Fibroblast of skin of left biceps (primary cell): ENCODE data around the gene DOCK2.

Experiments used
- DNase-seq, 2 experiments: peaks; one replicate each; pipeline ENCODE4 v3.0.0-alpha.2; 2013; ENCODE audit warnings: low read depth in 2 of 2

DOCK2 gene

DNA sequence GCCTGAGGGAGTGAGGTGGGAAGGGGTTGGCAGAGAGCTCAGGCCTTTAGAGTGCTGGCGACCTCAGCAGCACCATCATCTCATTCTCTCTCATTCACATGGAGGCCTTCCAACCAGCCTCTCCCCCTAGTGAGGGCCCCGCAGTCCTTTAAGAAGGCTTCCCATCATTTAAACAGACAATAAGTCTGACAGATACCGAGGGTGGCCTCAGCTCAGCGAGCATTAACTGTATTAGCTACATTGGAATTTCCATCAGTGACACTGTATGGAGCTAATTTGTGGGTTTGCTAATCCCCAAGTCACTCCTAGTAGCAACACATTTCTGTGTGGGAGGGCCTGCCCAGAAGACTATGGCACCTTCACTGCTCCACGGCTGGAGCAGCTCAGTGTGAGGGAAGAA is 267.4 kb downstream of the DOCK2 start:
- no peak for DNase-seq

GRCh38 chr5:169905017-169905416 is 267.9 kb downstream of the DOCK2 start:
- no peak for DNase-seq

DNA sequence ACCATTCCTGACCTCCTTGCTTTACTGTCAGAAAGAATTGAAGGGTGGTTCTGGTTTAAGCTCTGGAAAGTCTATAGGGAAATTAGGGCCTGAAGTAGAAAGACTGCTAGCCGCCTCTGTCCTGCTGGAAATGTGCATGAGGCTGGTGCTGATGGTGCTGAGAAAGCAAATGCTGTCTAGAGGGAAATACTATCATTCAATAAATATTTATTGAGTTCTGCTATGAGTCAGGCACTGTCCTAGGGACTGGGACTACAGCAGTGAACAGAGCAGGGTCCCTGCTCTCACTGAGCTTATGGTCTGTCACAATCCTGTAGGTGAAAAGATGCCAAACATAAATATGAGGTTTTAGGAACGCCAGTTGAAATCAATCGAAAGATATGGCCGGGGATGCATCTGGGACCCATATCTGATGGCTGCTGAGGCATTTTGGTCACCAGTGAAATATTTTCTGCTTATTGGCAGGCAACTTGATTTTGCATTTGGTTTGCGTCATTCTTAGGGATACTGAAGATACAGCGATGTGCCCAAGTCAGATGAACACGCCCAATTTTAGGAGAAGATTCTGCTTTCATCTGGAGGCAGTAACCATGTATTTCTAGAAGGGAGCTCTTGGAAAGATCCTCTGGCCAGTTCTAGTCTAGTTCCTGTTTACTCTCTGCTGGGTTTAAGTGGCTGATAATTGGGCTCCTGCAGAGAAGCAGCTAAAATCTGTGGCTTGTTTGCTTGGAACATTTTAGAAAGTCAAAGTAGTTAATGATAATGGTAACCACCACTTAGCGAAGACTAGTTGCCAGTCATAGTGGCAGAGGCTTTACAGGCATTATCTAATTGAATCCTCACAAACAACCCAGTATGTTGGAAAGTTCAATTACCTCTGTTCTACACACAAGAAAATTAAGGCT is 269.9 kb downstream of the DOCK2 start:
- no peak for DNase-seq

DNA sequence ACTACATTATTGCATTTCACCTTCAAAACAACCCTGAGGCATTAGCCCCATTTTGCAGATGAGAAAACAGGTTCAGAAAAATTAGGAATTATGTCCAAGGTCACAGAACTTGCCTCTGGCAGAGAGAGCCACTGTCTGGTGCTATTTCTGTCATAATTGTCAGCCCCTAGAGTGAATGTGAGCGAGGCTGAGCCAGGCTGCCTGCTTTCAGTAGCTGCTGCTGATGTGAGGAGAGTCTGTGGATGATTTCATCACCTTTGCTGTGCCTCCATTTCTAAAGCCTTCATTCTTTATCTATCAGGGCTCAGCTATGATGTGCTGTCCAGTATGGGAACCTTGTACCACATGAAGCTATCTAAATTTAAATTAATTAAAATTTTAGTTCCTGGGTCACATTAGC is 271.8 kb downstream of the DOCK2 start:
- DNase-seq = no peak

- DNase-seq = no peak
Observed at GRCh38 chr5:169909945-169910344, 272.9 kb downstream of the DOCK2 start.

DNA sequence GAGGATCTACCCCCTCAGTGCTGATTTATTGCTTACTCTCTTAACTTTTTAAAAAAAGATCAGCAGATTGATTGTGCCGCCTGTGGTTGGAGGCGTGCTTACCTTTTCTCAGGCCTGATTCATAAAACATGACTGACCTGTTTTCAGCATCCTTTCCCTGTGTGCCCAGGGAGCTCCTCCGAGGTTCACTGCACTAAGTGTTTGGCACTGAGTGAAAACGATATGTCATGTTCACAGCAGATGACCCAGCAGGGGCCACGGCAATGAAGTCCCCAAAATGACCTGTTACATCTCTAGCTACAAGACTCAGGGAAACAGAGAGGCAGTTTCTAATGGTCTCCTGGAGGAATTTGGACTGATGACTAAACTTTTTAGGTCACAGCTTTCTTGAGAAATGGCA is 273.3 kb downstream of the DOCK2 start:
- no peak for DNase-seq

GRCh38 chr5:169911448-169912212 is 274.6 kb downstream of the DOCK2 start:
- no peak for DNase-seq

- DNase-seq = no peak
Observed at GRCh38 chr5:169913479-169913878, 276.4 kb downstream of the DOCK2 start.

DNA sequence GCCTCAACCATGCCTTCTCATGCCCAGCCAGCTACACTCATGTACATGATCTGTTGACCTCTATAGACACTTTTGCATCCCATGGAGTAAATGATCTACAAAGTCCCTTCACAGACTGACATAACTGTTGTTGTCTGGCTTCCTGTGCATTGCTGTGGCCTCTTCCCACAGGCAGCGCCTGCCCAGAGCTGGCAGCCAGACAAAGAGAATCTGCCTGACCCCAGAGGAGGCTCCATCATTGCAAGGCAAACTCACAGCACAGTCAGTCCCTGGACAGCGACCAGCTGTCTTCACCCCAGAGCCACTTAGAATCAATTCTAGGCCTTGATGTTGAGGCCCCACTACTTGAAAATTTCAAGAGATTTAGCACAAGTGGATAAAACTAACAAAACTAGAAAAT is 277.7 kb downstream of the DOCK2 start:
- no peak for DNase-seq

GRCh38 chr5:169917500-169917899 is 280.4 kb downstream of the DOCK2 start:
- no peak for DNase-seq

DNA sequence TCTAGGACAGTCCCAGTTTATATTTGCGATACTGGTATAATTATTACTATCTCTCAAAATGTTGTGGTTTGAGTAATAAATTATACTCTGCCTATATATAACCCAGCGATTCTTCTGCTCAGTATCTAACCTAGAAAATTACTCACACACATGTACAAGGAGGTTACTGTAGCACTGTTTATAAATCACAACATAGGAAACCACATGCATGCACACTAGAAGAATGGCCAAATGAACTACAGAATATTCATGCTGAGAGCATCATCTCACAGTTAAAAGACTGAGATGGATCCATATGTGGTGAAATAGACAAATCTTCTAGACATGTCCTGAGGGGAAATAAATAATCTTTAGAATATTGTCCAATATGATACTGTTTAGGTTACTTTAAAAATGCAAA is 281.2 kb downstream of the DOCK2 start:
- DNase-seq = no peak

DNA sequence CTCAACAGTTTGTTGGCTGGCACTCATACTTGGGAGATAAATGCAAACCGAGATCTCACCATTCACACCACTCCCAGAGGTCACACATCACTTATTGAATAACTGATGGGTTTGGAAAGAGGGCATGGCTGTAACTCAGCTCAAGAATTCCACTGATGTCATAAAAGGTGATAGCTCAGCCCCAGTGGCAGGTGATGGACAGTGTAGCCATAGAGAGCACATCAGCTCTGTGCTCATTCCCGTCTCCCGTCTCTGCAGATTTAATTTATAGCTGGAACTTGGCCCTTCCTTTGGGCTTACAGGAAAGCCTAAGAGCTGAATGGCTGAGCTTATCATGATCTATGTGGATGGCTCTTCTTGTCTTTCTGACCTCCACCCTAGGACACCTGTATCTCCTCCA is 283.4 kb downstream of the DOCK2 start:
- DNase-seq = no peak

GRCh38 chr5:169921384-169921783 is 284.3 kb downstream of the DOCK2 start:
- no peak for DNase-seq

GRCh38 chr5:169921949-169922348 is 284.9 kb downstream of the DOCK2 start:
- no peak for DNase-seq

- DNase-seq = no peak
Observed at GRCh38 chr5:169922474-169922873, 285.4 kb downstream of the DOCK2 start.

- no peak for DNase-seq
Observed at GRCh38 chr5:169923988-169924387, 286.9 kb downstream of the DOCK2 start.

- DNase-seq = no peak
Observed at GRCh38 chr5:169933127-169933526, 296.1 kb downstream of the DOCK2 start.

GRCh38 chr5:169933616-169934015 is 296.5 kb downstream of the DOCK2 start:
- DNase-seq = no peak

DNA sequence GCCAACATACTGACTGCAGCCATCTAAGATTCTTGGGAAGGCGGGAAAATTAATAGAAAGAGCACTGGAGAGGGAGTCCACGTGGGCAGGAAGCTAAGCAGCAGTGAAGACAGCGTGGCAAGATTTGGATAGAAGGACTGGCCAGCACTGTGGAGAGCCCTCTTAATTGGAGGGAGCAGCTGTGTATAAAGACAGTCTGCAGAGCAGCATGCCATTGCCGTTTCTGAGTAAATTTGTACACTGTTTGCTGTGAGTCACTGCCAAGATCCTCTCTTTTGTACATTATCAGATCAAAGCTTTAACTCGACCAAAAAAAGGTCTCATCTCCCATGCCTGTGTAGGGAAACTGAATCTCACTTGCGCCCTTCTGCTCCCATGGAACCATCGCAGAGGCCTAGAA is 297.9 kb downstream of the DOCK2 start:
- no peak for DNase-seq

DNA sequence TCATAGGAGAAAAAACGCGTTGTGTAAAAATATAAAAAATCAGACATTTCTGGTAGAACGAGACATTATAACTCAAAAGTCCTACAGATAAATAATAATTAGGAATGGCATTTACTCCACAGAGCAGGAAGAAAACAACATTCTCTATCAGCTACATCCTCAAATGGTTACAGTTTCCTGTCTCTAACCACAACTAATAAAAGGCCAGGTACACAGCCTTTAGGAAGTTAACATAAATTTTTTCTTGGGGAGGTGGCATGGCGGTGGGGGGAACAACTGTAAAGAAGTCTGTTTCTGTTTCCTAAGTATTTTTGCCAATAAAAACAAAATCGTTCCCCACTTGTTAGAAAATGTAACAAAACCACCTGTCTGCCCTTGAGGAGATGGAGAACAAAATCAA is 298.7 kb downstream of the DOCK2 start:
- no peak for DNase-seq

DNA sequence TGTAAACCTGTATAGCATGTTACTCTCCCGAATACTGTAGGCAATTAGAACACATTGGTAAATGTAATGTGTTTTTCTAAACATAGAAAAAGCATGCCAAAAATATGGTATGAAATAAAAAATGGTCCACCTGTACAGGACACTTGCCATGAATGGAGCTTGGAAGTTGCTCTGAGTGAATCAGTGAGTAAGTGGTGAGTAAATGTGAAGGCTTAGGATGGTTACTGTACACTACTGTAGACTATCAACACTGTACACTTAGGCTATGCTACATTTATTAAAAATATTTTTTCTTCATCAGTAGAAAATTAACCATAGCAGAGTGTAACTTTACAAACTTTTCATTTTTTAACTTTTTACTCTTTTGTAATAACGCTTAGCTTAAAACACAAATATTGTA is 301.4 kb downstream of the DOCK2 start:
- no peak for DNase-seq

DNA sequence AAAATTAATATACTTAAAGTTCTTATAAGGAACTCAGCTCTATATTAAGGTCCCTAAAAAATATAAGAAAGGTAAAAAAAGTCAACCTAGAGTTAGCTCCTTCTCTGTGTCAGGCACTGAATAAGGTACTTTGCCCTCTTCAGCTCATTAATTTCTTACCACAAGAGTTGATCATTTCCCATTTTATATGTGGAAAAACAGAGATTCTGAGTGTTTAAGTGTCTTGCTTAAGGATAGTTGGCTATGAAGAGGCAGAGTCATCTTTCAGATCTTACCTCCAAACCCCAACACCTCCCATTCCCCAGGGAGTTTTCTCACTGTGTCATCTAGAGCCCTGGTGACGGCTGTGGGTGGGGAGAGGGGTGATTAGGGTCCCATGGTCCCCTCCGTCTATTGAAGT is 302.7 kb downstream of the DOCK2 start:
- no peak for DNase-seq

- no peak for DNase-seq
Observed at GRCh38 chr5:169941542-169941941, 304.5 kb downstream of the DOCK2 start.
